ENCODE measurements around the gene ZNF41. TPM values are rescaled to one million over a fixed set of nuclear protein-coding genes. Genes with fewer than 3 reads are reported as not detected.

The ZNF41 gene
- polyA plus RNA-seq, 1 of the 3 experiments (the other 2 are of a cell fraction) = 2.7 TPM

DNA sequence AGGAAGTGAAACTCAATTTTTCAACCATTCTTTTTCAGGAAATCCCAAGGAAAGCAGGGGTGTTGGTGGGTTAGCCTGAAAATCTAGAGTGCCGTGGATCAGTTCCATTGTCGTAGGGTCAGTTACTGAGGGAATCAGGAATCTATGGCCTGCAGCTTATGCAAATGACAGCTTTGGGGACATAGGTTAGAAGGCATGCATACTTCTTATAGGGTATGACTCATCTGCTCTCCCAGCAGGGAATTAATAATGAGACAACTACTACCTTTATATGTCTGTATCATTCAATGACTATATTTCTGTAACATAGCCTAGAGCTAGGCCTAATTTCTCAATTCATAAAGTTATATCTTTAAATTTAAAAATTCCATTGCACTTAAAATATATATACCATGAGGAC lies 36.6 kb downstream of the ZNF41 start:
- WGBS (ENCODE audit: low lambda C conversion rate) = 67% methylated on average over 2 of the region's 2 CpGs
- H3F3A ChIP-seq (replicated peaks; ENCODE audit: insufficient read depth) = no peaks in the 10 kb centered on the region
- no peaks in the 10 kb centered on the region for H3K9me2 ChIP-seq
- peaks cover 8 to 15% of the 10 kb centered on the region in 2 experiments for H3K36me3 ChIP-seq (replicated peaks in 1 of 2; ENCODE audit: control insufficient read depth in 1 of 2, insufficient read depth in 2 of 2, low read length in 1 of 2)
- H4K20me1 ChIP-seq (ENCODE audit: insufficient read depth) = no peaks in the 10 kb centered on the region
- H2AFZ ChIP-seq (ENCODE audit: low read depth) = no peak overlapping the region
- H3K9ac ChIP-seq = no peak overlapping the region
- H3K79me2 ChIP-seq (ENCODE audit: insufficient read depth) = no peaks in the 10 kb centered on the region
- no peak overlapping the region for H3K4me2 ChIP-seq
- POLR2A ChIA-PET = no interaction called here
- no peaks in the 10 kb centered on the region for H3K27me3 ChIP-seq (ENCODE audit: insufficient read depth)
- TF ChIP-seq GATA2 (CRISPR knock-in tag; IDR thresholded peaks at IDR 0.05) (no peak), FOXJ3 (CRISPR knock-in tag; IDR thresholded peaks at IDR 0.05) (no peak), SMC3 (IDR thresholded peaks at IDR 0.05; ENCODE audit: low read depth, low read length) (no peak), RFX5 (IDR thresholded peaks at IDR 0.05; ENCODE audit: low read length) (no peak), FOSL2 (IDR thresholded peaks at IDR 0.05; ENCODE audit: borderline replicate concordance, low read depth) (no peak), POLR2AphosphoS5 (IDR thresholded peaks at IDR 0.05; ENCODE audit: low read depth, low read length) (no peak), NFIC (IDR thresholded peaks at IDR 0.05; ENCODE audit: borderline replicate concordance) (no peak), GABPA (IDR thresholded peaks at IDR 0.05; ENCODE audit: low read depth) (no peak), NRF1 (IDR thresholded peaks at IDR 0.05; ENCODE audit: low read depth, low read length) (no peak), CHD2 (IDR thresholded peaks at IDR 0.05; ENCODE audit: low read length, partially characterized antibody) (no peak), SIN3A (IDR thresholded peaks at IDR 0.05; ENCODE audit: borderline replicate concordance, low read depth, low read length) (no peak), RAD21 (IDR thresholded peaks at IDR 0.05; ENCODE audit: low read length) (no peak)
- TF ChIP-seq, protein P1, sequence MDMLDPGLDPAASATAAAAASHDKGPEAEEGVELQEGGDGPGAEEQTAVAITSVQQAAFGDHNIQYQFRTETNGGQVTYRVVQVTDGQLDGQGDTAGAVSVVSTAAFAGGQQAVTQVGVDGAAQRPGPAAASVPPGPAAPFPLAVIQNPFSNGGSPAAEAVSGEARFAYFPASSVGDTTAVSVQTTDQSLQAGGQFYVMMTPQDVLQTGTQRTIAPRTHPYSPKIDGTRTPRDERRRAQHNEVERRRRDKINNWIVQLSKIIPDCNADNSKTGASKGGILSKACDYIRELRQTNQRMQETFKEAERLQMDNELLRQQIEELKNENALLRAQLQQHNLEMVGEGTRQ (IDR thresholded peaks at IDR 0.05; ENCODE audit: borderline replicate concordance, low read depth, low read length) = no peak
- TF ChIP-seq, protein P2, sequence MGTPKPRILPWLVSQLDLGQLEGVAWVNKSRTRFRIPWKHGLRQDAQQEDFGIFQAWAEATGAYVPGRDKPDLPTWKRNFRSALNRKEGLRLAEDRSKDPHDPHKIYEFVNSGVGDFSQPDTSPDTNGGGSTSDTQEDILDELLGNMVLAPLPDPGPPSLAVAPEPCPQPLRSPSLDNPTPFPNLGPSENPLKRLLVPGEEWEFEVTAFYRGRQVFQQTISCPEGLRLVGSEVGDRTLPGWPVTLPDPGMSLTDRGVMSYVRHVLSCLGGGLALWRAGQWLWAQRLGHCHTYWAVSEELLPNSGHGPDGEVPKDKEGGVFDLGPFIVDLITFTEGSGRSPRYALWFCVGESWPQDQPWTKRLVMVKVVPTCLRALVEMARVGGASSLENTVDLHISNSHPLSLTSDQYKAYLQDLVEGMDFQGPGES (IDR thresholded peaks at IDR 0.05; ENCODE audit: low read depth, low read length) = no peak
- TF ChIP-seq, protein P3, sequence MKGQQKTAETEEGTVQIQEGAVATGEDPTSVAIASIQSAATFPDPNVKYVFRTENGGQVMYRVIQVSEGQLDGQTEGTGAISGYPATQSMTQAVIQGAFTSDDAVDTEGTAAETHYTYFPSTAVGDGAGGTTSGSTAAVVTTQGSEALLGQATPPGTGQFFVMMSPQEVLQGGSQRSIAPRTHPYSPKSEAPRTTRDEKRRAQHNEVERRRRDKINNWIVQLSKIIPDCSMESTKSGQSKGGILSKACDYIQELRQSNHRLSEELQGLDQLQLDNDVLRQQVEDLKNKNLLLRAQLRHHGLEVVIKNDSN (IDR thresholded peaks at IDR 0.05; ENCODE audit: borderline replicate concordance, low read depth) = no peak
- no peaks in the 10 kb centered on the region for H3K4me1 ChIP-seq (ENCODE audit: control insufficient read depth in 1 of 2, insufficient read depth in 2 of 2, low read depth in 1 of 2, low read length in 1 of 2)
- no peak overlapping the region for H3K27ac ChIP-seq (ENCODE audit: low read depth in 2 of 2, low read length in 1 of 2)
- H3K4me3 ChIP-seq (ENCODE audit: low read depth in 2 of 2, low read length in 1 of 2) = no peak overlapping the region
- DNase-seq = no peak
- no peaks in the 10 kb centered on the region for H3K9me3 ChIP-seq
- CTCF ChIA-PET = no interaction called here

DNA sequence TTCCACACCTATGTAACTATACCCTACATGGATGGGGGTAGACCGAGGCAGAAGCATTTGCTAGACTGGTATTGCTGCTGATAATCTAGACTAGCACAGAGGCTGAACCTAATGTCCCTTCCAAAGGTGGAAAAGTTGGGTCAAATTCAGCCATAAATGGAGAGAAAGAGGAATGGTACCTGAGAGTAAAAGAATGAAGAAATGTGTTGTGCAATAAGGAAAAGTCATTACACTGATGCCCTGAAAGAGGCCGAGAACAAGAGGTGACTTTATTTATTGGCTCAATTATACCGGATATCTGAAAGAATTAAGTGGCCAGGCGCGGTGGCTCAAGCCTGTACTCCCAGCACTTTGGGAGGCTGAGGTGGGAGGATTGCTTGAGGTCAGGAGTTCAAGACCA lies 52.1 kb downstream of the ZNF41 start:
- H3K4me2 ChIP-seq = no peak overlapping the region
- no peaks in the 10 kb centered on the region for H3K4me1 ChIP-seq (ENCODE audit: control insufficient read depth in 1 of 2, insufficient read depth in 2 of 2, low read depth in 1 of 2, low read length in 1 of 2)
- H3K79me2 ChIP-seq (ENCODE audit: insufficient read depth) = no peaks in the 10 kb centered on the region
- H3K36me3 ChIP-seq (replicated peaks in 1 of 2; ENCODE audit: control insufficient read depth in 1 of 2, insufficient read depth in 2 of 2, low read length in 1 of 2) = no peaks in the 10 kb centered on the region
- H2AFZ ChIP-seq (ENCODE audit: low read depth) = no peak overlapping the region
- H3K27ac ChIP-seq (ENCODE audit: low read depth in 2 of 2, low read length in 1 of 2) = no peak overlapping the region
- no peak for DNase-seq
- H3K9me3 ChIP-seq = no peaks in the 10 kb centered on the region
- ChIA-PET POLR2A (no interaction called here), CTCF (no interaction called here)
- TF ChIP-seq TEAD4 (IDR thresholded peaks at IDR 0.05; ENCODE audit: borderline replicate concordance, insufficient read depth) (no peak), EP300 (IDR thresholded peaks at IDR 0.05; ENCODE audit: borderline replicate concordance in 1 of 2, low read depth in 1 of 2, low read length in 1 of 2) (no peak)
- TF ChIP-seq, protein P4, sequence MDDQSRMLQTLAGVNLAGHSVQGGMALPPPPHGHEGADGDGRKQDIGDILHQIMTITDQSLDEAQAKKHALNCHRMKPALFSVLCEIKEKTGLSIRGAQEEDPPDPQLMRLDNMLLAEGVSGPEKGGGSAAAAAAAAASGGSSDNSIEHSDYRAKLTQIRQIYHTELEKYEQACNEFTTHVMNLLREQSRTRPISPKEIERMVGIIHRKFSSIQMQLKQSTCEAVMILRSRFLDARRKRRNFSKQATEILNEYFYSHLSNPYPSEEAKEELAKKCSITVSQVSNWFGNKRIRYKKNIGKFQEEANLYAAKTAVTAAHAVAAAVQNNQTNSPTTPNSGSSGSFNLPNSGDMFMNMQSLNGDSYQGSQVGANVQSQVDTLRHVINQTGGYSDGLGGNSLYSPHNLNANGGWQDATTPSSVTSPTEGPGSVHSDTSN (IDR thresholded peaks at IDR 0.05) = no peak
- no peaks in the 10 kb centered on the region for H4K20me1 ChIP-seq (ENCODE audit: insufficient read depth)
- H3K4me3 ChIP-seq (ENCODE audit: low read depth in 2 of 2, low read length in 1 of 2) = no peak overlapping the region
- H3K9me2 ChIP-seq = no peaks in the 10 kb centered on the region
- H3F3A ChIP-seq (replicated peaks; ENCODE audit: insufficient read depth) = no peaks in the 10 kb centered on the region
- H3K27me3 ChIP-seq (ENCODE audit: insufficient read depth) = no peaks in the 10 kb centered on the region
- no peak overlapping the region for H3K9ac ChIP-seq
- WGBS (ENCODE audit: low lambda C conversion rate) = 46% methylated on average over 5 of the region's 5 CpGs
